ENCODE data around the gene MOB1B.

Gene MOB1B

DNA sequence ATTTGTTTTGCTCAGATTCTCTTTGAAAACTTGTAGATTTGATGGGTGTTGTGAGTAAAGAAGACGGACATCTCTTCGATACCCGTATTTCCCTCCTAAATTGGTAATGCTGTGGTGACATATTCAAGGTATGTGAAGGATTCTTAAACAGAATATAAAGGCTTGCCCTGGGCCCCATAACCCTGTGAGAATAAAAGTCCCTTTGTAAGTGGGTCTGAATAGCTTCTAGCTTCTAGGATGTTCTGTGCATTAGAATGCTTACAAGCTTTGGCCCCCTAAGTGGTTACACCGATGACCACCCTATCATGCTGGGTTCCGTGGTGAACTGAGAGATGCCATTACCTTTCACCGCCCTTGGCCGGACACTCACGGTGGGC, 574 bp upstream of the MOB1B start:
- TF ChIP-seq, protein P1, sequence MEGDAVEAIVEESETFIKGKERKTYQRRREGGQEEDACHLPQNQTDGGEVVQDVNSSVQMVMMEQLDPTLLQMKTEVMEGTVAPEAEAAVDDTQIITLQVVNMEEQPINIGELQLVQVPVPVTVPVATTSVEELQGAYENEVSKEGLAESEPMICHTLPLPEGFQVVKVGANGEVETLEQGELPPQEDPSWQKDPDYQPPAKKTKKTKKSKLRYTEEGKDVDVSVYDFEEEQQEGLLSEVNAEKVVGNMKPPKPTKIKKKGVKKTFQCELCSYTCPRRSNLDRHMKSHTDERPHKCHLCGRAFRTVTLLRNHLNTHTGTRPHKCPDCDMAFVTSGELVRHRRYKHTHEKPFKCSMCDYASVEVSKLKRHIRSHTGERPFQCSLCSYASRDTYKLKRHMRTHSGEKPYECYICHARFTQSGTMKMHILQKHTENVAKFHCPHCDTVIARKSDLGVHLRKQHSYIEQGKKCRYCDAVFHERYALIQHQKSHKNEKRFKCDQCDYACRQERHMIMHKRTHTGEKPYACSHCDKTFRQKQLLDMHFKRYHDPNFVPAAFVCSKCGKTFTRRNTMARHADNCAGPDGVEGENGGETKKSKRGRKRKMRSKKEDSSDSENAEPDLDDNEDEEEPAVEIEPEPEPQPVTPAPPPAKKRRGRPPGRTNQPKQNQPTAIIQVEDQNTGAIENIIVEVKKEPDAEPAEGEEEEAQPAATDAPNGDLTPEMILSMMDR (IDR thresholded peaks at IDR 0.05; ENCODE audit: borderline replicate concordance, extremely low read depth, low read length, poor library complexity, severe bottlenecking) = no peak
- no peak for TF ChIP-seq EZH2 (IDR thresholded peaks at IDR 0.05; ENCODE audit: borderline replicate concordance, low read depth, low read length, severe bottlenecking)
- peaks cover 52% of the 10 kb centered on the region for H3K79me2 ChIP-seq (ENCODE audit: insufficient read depth, low read length)
- peak; percentile 1; the same call in 1 of the 3 replicates for ATAC-seq (ENCODE audit: insufficient read depth, low read depth)

DNA sequence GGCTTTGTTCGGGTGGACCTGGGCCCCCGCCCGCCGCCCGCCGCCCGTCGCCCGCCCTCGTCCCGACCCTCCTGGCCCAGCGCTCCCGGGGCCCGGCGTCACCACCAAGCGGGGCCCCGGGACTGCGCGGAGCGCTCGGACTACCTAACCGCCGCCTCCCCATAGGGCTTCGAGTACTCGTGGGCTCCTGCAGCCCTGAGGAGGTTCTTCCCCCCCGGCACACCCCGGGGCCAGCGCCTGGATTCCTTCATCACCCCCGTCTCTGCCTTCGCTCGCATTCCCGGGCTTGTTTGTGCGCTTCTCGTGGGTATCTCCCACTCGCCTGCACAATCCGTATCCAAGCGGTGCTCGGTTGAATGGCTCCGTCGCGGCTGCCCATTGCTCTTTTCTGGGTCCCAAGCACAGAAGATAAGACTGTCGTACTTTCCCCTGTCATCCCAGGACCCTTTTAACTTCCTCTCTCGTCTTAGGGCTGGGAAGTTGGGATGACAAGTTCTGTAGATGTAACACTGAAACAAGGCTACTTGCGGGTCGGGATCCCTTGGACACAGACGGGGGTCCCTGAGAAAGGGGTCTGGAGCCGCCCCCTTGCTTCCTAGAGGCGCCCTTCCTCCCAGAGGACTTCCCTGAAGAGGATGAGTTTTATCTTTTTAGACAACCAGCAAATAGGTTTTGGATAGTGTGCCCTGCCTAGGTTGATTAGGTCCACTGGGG, 565 bp downstream of the MOB1B start:
- H3K4me2 ChIP-seq (ENCODE audit: insufficient read depth, low read length) = peak overlapping the region; percentile 81
- H3K9me3 ChIP-seq (ENCODE audit: insufficient read depth, low read length, severe bottlenecking) = no peaks in the 10 kb centered on the region
- TF ChIP-seq EZH2 (IDR thresholded peaks at IDR 0.05; ENCODE audit: borderline replicate concordance, low read depth, low read length, severe bottlenecking) = no peak
- TF ChIP-seq, protein P1 (IDR thresholded peaks at IDR 0.05; ENCODE audit: borderline replicate concordance, extremely low read depth, low read length, poor library complexity, severe bottlenecking) = no peak
- peak overlapping the region; percentile 75 for H2AFZ ChIP-seq (ENCODE audit: low read depth, low read length)
- DNase-seq = peak; percentile 19
- H3K27ac ChIP-seq (ENCODE audit: low read length) = peak overlapping the region; percentile 85
- peaks cover 40% of the 10 kb centered on the region for H4K20me1 ChIP-seq (ENCODE audit: insufficient read depth, low read length)
- peak overlapping the region; percentile 73 to 78 for H3K4me3 ChIP-seq (ENCODE audit: low read depth in 1 of 2, low read length in 2 of 2)
- peaks cover 33% of the 10 kb centered on the region for H3K36me3 ChIP-seq (ENCODE audit: insufficient read depth, low read length)
- H3K4me1 ChIP-seq (ENCODE audit: insufficient read depth, low read length) = peaks cover 53% of the 10 kb centered on the region
- no peaks in the 10 kb centered on the region for H3K27me3 ChIP-seq (ENCODE audit: insufficient read depth, low read length, poor library complexity)
- H3K9ac ChIP-seq (ENCODE audit: low read depth, low read length) = peak overlapping the region; percentile 81
- H3K79me2 ChIP-seq (ENCODE audit: insufficient read depth, low read length) = peaks cover 63% of the 10 kb centered on the region
- ATAC-seq (ENCODE audit: insufficient read depth, low read depth) = peak; percentile 56

More for the DNA sequence above, 574 bp upstream of the MOB1B start:
- peak overlapping the region; percentile 85 for H3K27ac ChIP-seq (ENCODE audit: low read length)
- peaks cover 34% of the 10 kb centered on the region for H4K20me1 ChIP-seq (ENCODE audit: insufficient read depth, low read length)
- H3K27me3 ChIP-seq (ENCODE audit: insufficient read depth, low read length, poor library complexity) = no peaks in the 10 kb centered on the region
- peak overlapping the region; percentile 73 to 78; a peak in 3 of 4 replicates for H3K4me3 ChIP-seq (ENCODE audit: low read depth in 1 of 2, low read length in 2 of 2)
- DNase-seq = no peak
- no peaks in the 10 kb centered on the region for H3K9me3 ChIP-seq (ENCODE audit: insufficient read depth, low read length, severe bottlenecking)
- H2AFZ ChIP-seq (ENCODE audit: low read depth, low read length) = peak overlapping the region; percentile 94
- peak overlapping the region; percentile 81 for H3K4me2 ChIP-seq (ENCODE audit: insufficient read depth, low read length)
- H3K9ac ChIP-seq (ENCODE audit: low read depth, low read length) = peak overlapping the region; percentile 81
- H3K36me3 ChIP-seq (ENCODE audit: insufficient read depth, low read length) = peaks cover 23% of the 10 kb centered on the region
- H3K4me1 ChIP-seq (ENCODE audit: insufficient read depth, low read length) = peaks cover 43% of the 10 kb centered on the region

DNA sequence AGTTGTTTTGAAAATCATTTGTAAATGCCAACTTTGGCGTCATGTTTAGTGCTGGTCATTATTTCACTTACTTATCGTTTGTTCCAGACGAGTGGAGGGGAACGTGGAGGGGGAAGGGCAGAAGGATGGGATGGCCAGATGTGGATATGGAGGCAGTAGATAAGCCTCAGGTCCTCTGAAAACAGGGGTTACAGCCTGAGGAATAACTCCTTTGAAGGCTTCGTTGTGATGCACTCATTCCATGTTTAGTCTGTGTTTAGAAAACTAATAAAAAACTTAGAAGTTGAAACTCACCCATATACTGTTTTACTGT, 1.1 kb downstream of the MOB1B start:
- no peaks in the 10 kb centered on the region for H3K9me3 ChIP-seq (ENCODE audit: insufficient read depth, low read length, severe bottlenecking)
- peaks cover 56% of the 10 kb centered on the region for H3K4me1 ChIP-seq (ENCODE audit: insufficient read depth, low read length)
- H3K27ac ChIP-seq (ENCODE audit: low read length) = peak overlapping the region; percentile 85
- no peak for ATAC-seq (ENCODE audit: insufficient read depth, low read depth)
- H2AFZ ChIP-seq (ENCODE audit: low read depth, low read length) = no peak overlapping the region
- no peaks in the 10 kb centered on the region for H3K27me3 ChIP-seq (ENCODE audit: insufficient read depth, low read length, poor library complexity)
- no peak for TF ChIP-seq EZH2 (IDR thresholded peaks at IDR 0.05; ENCODE audit: borderline replicate concordance, low read depth, low read length, severe bottlenecking)
- TF ChIP-seq, protein P1 (IDR thresholded peaks at IDR 0.05; ENCODE audit: borderline replicate concordance, extremely low read depth, low read length, poor library complexity, severe bottlenecking) = no peak
- H3K9ac ChIP-seq (ENCODE audit: low read depth, low read length) = peak overlapping the region; percentile 81
- peaks cover 40% of the 10 kb centered on the region for H4K20me1 ChIP-seq (ENCODE audit: insufficient read depth, low read length)
- H3K4me2 ChIP-seq (ENCODE audit: insufficient read depth, low read length) = peak overlapping the region; percentile 81
- peaks cover 33% of the 10 kb centered on the region for H3K36me3 ChIP-seq (ENCODE audit: insufficient read depth, low read length)
- peaks cover 68% of the 10 kb centered on the region for H3K79me2 ChIP-seq (ENCODE audit: insufficient read depth, low read length)
- peak; percentile 27 for DNase-seq
- peak overlapping the region; percentile 73 to 78 for H3K4me3 ChIP-seq (ENCODE audit: low read depth in 1 of 2, low read length in 2 of 2)
